GM12878 (cell line): ENCODE data around the gene INO80. TPM values are rescaled to one million over a fixed set of nuclear protein-coding genes. Genes with fewer than 3 reads are reported as not detected.

ENCODE experiments used
- ATAC-seq: fragments of 200-7000 bp; cut with Tn5 transposase; 3 replicates; pipeline ENCODE4 v1.9.1; 2020; ENCODE audit warnings: mild to moderate bottlenecking, moderate library complexity
- BruUV-seq: library from RNA; stranded (reverse); fragments of 400-500 nt; replicated peaks from 2 replicates; lab custom pipeline; 2021; lab: Mats Ljungman, UMichigan
- CTCF ChIA-PET: fragments of 300-600 bp; sonication (Branson Sonifier 250); formaldehyde crosslinking; extraction: SDS; loops from one replicate; lab custom pipeline; 2021; ENCODE audit warnings: inconsistent platforms; lab: Yijun Ruan, JAX
- POLR2A ChIA-PET: fragments of 350-600 bp; formaldehyde crosslinking; extraction: SDS; loops from one replicate; lab custom pipeline; 2021; ENCODE audit warnings: inconsistent platforms; lab: Charles Lee
- RAD21 ChIA-PET: fragments of 300-600 bp; sonication (Branson Sonifier 250); formaldehyde crosslinking; loops from one replicate; lab custom pipeline; 2023; ENCODE audit warnings: antibody characterized with exemption; ENCODE audit not compliant: unreplicated experiment; lab: Charles Lee
- SMC1A ChIA-PET: fragments of 300-600 bp; sonication (Branson Sonifier 250); formaldehyde crosslinking; loops from one replicate; lab custom pipeline; 2023; ENCODE audit not compliant: unreplicated experiment, uncharacterized antibody; lab: Charles Lee
- DNase-seq: peaks from one replicate; pipeline ENCODE4 v3.0.0-alpha.2; 2011; ENCODE audit warnings: low read depth, low spot score
- FAIRE-seq: peaks from 3 replicates; lab custom pipeline; 2011; peaks lifted over from hg19 to GRCh38; lab: Jason Lieb, UNC
- H2AFZ ChIP-seq: 2 replicates; pipeline ENCODE4 v1.6.0; 2011; ENCODE audit warnings: low read depth, low read length, control low read depth; ENCODE audit not compliant: control insufficient read depth
- H3K27ac ChIP-seq: 2 replicates; pipeline ENCODE4 v1.5.1; 2011; ENCODE audit warnings: control low read depth; ENCODE audit not compliant: control insufficient read depth, insufficient read depth
- H3K27me3 ChIP-seq, 2 experiments: replicated peaks in 1 of 2; 2 replicates each; pipeline versions ENCODE4 v1.6.0 to v1.6.1; 2011; ENCODE audit warnings: low read length in 1 of 2; ENCODE audit not compliant: control insufficient read depth in 2 of 2, insufficient read depth in 2 of 2
- H3K36me3 ChIP-seq, 2 experiments: 2 replicates each; pipeline ENCODE4 v1.5.1; 2011; ENCODE audit warnings: low read length in 1 of 2; ENCODE audit not compliant: control insufficient read depth in 2 of 2, insufficient read depth in 2 of 2
- H3K4me1 ChIP-seq: 2 replicates; pipeline ENCODE4 v1.6.1; 2011; ENCODE audit warnings: mild to moderate bottlenecking, low read length, moderate library complexity, mixed read lengths; ENCODE audit not compliant: control insufficient read depth, insufficient read depth
- H3K4me2 ChIP-seq: 2 replicates; pipeline ENCODE4 v1.6.0; 2011; ENCODE audit warnings: control low read depth; ENCODE audit not compliant: control insufficient read depth, insufficient read depth
- H3K4me3 ChIP-seq: fragments of 200-600 bp; sonication (generic); 2 replicates; pipeline ENCODE4 v1.5.1; 2016
- H3K79me2 ChIP-seq: 2 replicates; pipeline ENCODE4 v1.6.0; 2011; ENCODE audit warnings: low read length; ENCODE audit not compliant: control insufficient read depth, insufficient read depth
- H3K9ac ChIP-seq: 2 replicates; pipeline ENCODE4 v1.8.0; 2011; ENCODE audit warnings: low read length, control low read depth, mixed read lengths; ENCODE audit not compliant: control insufficient read depth, insufficient read depth
- H3K9me3 ChIP-seq: replicated peaks from 3 replicates; pipeline ENCODE4 v1.5.1; 2011; ENCODE audit warnings: mild to moderate bottlenecking, low read length; ENCODE audit not compliant: control insufficient read depth, insufficient read depth
- H4K20me1 ChIP-seq: 2 replicates; pipeline ENCODE4 v1.6.0; 2011; ENCODE audit not compliant: control insufficient read depth, insufficient read depth
- BHLHE40 ChIP-seq, 2 experiments: fragments of 450-650 bp in 1 of 2; IDR thresholded peaks; 2 replicates each; pipeline ENCODE4 v1.6.1; 2011 to 2017; ENCODE audit warnings: low read depth in 2 of 2, borderline replicate concordance in 1 of 2, improper control_type of control experiment in 1 of 2, low read length in 1 of 2, mild to moderate bottlenecking in 1 of 2
- DPF2 ChIP-seq: fragments of 450-650 bp; IDR thresholded peaks from 2 replicates; pipeline ENCODE4 v1.6.1; 2017; ENCODE audit warnings: mild to moderate bottlenecking
- EP300 ChIP-seq, 2 experiments: fragments of 150-350 bp in 1 of 2; IDR thresholded peaks; 2 replicates each; pipeline ENCODE4 v1.6.1; 2011 to 2012; ENCODE audit warnings: low read depth in 2 of 2, low read length in 2 of 2, borderline replicate concordance in 1 of 2, improper control_type of control experiment in 1 of 2, inconsistent platforms in 1 of 2; ENCODE audit not compliant: control insufficient read depth in 1 of 2
- IKZF2 ChIP-seq, 2 experiments: fragments of 450-650 bp; IDR thresholded peaks; 2 replicates each; pipeline ENCODE4 v1.6.1; 2017; ENCODE audit warnings: mild to moderate bottlenecking in 2 of 2, moderate library complexity in 2 of 2
- IRF4 ChIP-seq: IDR thresholded peaks from 2 replicates; pipeline ENCODE4 v1.6.1; 2011; ENCODE audit warnings: low read depth, low read length
- NBN ChIP-seq: fragments of 450-650 bp; IDR thresholded peaks from 2 replicates; pipeline ENCODE4 v1.6.1; 2016
- YBX1 ChIP-seq: fragments of 450-650 bp; IDR thresholded peaks from 2 replicates; pipeline ENCODE4 v1.6.1; 2016; ENCODE audit warnings: antibody characterized with exemption
- WGBS: methylation state at CpG from one replicate; pipeline ENCODE4 v1.1.6; 2016; ENCODE audit warnings: low lambda C conversion rate; ENCODE audit not compliant: insufficient replicate concordance, insufficient coverage; ENCODE audit errors: missing lambda C conversion rate; 5-methylcytosine and 5-hydroxymethylcytosine counted together
- in situ Hi-C: fragments of 300-500 bp; cut with MboI; formaldehyde crosslinking; loops from 9 replicates; pipeline ENCODE4 v1.14.3; 2018; ENCODE audit warnings: mixed read lengths
- intact Hi-C: fragments of 100-400 bp; cut with micrococcal nuclease; formaldehyde crosslinking; loops from one replicate; pipeline ENCODE4 v1.14.2; 2022; ENCODE audit not compliant: unreplicated experiment
- polyA plus RNA-seq, 11 experiments: library from polyadenylated mRNA; depleted of rRNA in 4 of 11; unstranded in 6 of 11; stranded (reverse) in 5 of 11; fragments of >200 nt; fragmentation: Nextera tagmentation in 4 of 11; fragmentation: Illumina TruSeq in 1 of 11; extraction: Ambion mirVana in 4 of 11; extraction: Trizol in 1 of 11; gene quantifications; 1 replicate in 1 of 11; 2 replicates in 10 of 11; pipeline versions ENCODE4 v1.2.1 to v1.2.3, GENCODE V29; 2011 to 2016; ENCODE audit warnings: inconsistent platforms in 2 of 11, missing spikeins in 2 of 11, low read depth in 1 of 11
- total RNA-seq, 4 experiments: library from RNA; depleted of rRNA in 3 of 4; stranded (reverse); fragments of >200 nt in 3 of 4; fragmentation: Illumina TruSeq in 1 of 4; extraction: Trizol in 1 of 4; gene quantifications; 2 replicates each; pipeline versions ENCODE4 v1.2.1 to v1.2.3, GENCODE V29; 2013 to 2021

INO80 gene
- total and polyA plus RNA-seq, 10 of the 15 experiments (the other 5 are each of a cell fraction or from before 2014, with no cell fraction given) = 4.5 to 25.0 (median 14.2) TPM

DNA sequence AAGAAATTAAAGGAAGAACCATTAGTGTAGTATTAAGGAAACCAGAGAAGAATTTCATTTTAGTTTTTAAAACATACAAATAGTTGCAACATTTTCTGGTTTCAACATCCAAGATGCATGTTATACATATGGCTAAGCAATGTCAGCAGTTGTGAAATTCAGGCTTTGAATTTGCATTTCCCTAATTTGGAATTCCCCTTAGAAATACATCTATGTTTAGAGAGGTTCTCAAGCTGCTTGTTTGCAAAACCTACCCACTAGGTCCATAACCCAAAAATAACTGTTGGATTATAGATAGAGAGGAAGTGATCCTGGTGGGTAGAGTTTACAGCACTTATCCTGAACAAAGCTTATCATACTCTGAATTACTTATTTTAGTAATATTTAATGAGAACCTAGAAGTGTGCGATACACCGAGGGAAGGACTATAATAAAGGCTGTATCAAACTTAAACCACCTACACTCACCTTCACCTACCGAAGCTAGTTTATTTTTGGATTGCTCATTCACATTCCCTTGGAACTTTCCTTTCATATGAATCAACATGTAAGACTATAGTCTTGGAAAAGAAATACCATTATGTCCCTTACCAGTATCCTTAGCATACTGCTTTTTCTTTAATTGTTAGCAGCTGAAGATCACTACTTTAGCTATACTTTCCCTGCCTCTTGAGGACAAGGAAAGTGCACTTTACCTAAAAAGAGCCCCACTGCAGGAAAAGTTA, 102.2 kb downstream of the INO80 start (continued):
- peak in 1 of 2 experiments; percentile 37; a peak in 3 of 4 replicates for TF ChIP-seq IKZF2 (IDR thresholded peaks at IDR 0.05)
- no peak for TF ChIP-seq IRF4
- no peak for TF ChIP-seq BHLHE40 (IDR thresholded peaks at IDR 0.05; ENCODE audit: borderline replicate concordance in 1 of 2, low read depth in 2 of 2, low read length in 1 of 2)

DNA sequence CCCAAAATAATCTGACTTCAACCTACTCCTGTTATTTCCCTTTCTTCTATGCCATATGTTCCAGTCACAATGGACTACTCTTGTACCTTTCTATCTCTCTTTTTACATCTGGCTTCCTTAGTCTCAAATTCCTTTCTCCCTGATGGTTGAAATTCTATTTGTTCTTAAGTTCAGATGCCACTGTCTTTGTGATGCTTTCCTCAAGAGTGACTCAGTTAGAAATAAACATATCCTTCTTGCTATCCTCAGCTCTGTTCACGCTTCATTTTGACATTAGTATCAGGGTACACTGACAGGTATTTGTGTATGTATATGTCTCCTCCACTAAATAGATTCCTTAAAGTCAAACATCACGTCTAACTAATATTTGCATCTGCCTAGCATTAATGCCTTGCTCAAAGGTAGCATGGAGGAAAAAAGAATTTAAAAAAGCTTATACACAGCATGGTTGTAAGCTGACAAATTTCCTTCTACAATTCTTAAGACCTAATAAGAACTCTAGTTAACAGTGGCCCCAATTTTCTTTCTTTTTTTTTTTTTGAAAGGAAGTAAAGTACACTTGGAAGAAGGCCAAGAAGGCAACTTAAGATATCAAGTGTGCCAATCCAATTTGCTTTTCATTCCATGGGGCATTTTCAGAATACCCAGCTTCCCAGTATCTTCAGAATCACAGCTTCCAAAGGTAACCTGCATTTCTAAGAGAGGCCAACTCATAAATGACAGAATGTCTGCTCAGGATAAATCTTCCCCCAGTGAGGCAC, 104.8 kb downstream of the INO80 start:
- no peak overlapping the region for H2AFZ ChIP-seq
- TF ChIP-seq NBN = no peak
- TF ChIP-seq DPF2 = no peak
- no peak for TF ChIP-seq YBX1
- no peak for TF ChIP-seq EP300 (IDR thresholded peaks at IDR 0.05; ENCODE audit: borderline replicate concordance in 1 of 2, control insufficient read depth in 1 of 2, low read depth in 2 of 2, low read length in 2 of 2)
- TF ChIP-seq, all 136 proteins: peak for 0
- ATAC-seq (no peak), DNase-seq (no peak), FAIRE-seq (no peak)
- ChIA-PET SMC1A (interaction anchor here (0.6 to 1.5 kb wide), 2 partner anchors 28 to 107 kb away, joined by 3 to 5 read pairs; no protein-coding TSS in a partner anchor), POLR2A (interaction anchor here (0.6 to 1.2 kb wide), 2 partner anchors 58 to 77 kb away, joined by 3 read pairs; partner anchors contain the start of gene CHAC1), RAD21 (interaction anchor here (1.1 to 1.3 kb wide), 2 partner anchors 10 to 107 kb away, joined by 3 to 5 read pairs; no protein-coding TSS in a partner anchor), CTCF (interaction anchor here (0.6 to 1.9 kb wide), 3 partner anchors 97 to 672 kb away, joined by 3 to 8 read pairs (median 3); no protein-coding TSS in a partner anchor)
- peaks cover 2 to 12% of the 10 kb centered on the region in 2 experiments; a peak in 3 of 4 replicates for H3K36me3 ChIP-seq
- in situ Hi-C loops (no loop called here), intact Hi-C loops (no loop called here)
- H3K27ac ChIP-seq = no peak overlapping the region
- no peaks in the 10 kb centered on the region for H3K9me3 ChIP-seq
- 0 out of 2 replicates have a peak, but pooled peaks cover 2% of the 10 kb centered on the region for H3K79me2 ChIP-seq
- WGBS = 94% methylated on average over 2 of the region's 2 CpGs
- no peak overlapping the region for H3K4me3 ChIP-seq
- H3K4me1 ChIP-seq = peaks cover 21% of the 10 kb centered on the region
- H4K20me1 ChIP-seq = no peaks in the 10 kb centered on the region
- no TSS peak for BruUV-seq
- H3K4me2 ChIP-seq = no peak overlapping the region
- H3K9ac ChIP-seq = no peak overlapping the region
- no peaks in the 10 kb centered on the region for H3K27me3 ChIP-seq
